ENCODE results near the gene SEPTIN2. TPM values are rescaled to one million over a fixed set of nuclear protein-coding genes. Genes with fewer than 3 reads are reported as not detected.

SEPTIN2 gene
- total RNA-seq, 1 donor from 2014 or later = 552 TPM

DNA sequence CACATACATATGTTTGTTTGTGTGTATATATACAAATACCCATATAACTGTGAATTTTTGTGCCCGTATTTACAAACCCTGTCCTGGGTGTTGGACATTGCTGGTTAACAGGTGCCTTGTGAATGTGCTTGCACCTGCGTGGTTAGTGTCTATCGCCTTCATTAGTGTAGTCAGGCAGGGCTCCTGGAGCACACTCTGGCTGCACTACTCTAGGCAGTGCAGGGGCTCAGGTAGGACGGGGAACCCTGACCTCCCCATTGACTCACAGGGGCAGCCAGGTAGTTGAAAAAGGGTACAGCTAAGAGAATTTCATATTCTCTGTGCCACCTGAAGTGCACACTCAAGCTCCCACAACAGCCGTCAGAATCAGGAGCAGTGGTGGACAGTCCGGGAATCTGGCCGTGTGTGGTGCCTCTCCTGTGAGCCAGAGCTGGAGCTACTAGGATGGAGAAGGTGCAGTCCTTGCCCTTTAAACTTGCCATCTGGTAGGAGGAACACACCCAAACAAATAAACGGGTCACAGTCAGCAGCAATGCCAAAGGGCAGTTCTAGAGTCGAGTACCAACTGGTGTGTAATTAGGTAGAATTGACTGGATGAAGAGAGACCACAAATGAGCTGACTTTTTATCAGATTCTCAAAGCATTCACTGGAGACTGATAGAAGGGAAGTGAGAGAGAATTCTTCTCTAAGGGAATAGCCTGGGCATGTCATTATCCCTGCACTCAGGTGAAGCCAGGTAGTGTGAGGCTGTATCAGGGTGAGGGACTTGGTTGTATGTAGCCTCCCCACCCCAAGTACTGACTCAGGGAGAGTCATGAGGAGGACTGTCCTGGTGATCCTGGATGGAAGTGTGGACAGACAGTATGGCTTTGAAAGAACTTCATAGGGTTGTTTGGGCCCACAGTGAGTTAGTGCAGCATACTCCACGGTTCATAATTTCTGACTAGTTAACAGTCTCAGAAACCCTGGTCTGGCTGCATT lies 84.5 kb downstream of the SEPTIN2 start:
- H3K4me2 ChIP-seq (ENCODE audit: low read length) = no peak overlapping the region
- FAIRE-seq = no peak
- no peaks in the 10 kb centered on the region for H3K9me3 ChIP-seq (ENCODE audit: insufficient read depth, low read depth, low read length)
- no peak overlapping the region for H3K27ac Mint-ChIP-seq (ENCODE audit: unreplicated experiment)
- peaks cover 10% of the 10 kb centered on the region for H3K36me3 Mint-ChIP-seq (ENCODE audit: low read depth, unreplicated experiment)
- no peak overlapping the region for H3K4me3 Mint-ChIP-seq (ENCODE audit: unreplicated experiment)
- DNase-seq (ENCODE audit: low read depth) = no peak
- no peak overlapping the region for H3K27ac ChIP-seq (ENCODE audit: low read depth, low read length)
- no peaks in the 10 kb centered on the region for H3K27me3 Mint-ChIP-seq (ENCODE audit: low read depth, unreplicated experiment)
- peaks cover 20% of the 10 kb centered on the region for H3K79me2 ChIP-seq (ENCODE audit: insufficient read depth, low read length)
- H4K20me1 ChIP-seq (ENCODE audit: insufficient read depth, low read length) = peaks cover 19% of the 10 kb centered on the region
- H3K4me1 Mint-ChIP-seq (ENCODE audit: low read depth, unreplicated experiment) = no peaks in the 10 kb centered on the region
- no peak overlapping the region for H2AFZ ChIP-seq (ENCODE audit: low read depth, low read length)
- no peak overlapping the region for H3K4me3 ChIP-seq (ENCODE audit: insufficient read depth, low read depth, low read length)
- no peaks in the 10 kb centered on the region for H3K27me3 ChIP-seq (ENCODE audit: insufficient read depth, low read length)
- peaks cover 2% of the 10 kb centered on the region for H3K9me3 Mint-ChIP-seq (ENCODE audit: unreplicated experiment)
- no peak overlapping the region for H3K9ac ChIP-seq (ENCODE audit: low read length)
- no peaks in the 10 kb centered on the region for H3K36me3 ChIP-seq (ENCODE audit: insufficient read depth, low read length)
- H3K4me1 ChIP-seq (ENCODE audit: insufficient read depth, low read length) = no peaks in the 10 kb centered on the region
- TF ChIP-seq EZH2 (IDR thresholded peaks at IDR 0.05; ENCODE audit: insufficient read depth, low read length) = no peak
- TF ChIP-seq CTCF (IDR thresholded peaks at IDR 0.05; ENCODE audit: insufficient read depth, low read depth, low read length) = no peak

Other genes with a start within 250 kb of the SEPTIN2 start
- gene MTERF4, start 213.6 kb upstream of the SEPTIN2 start, total RNA-seq = 23.6 and 26.3 TPM in 2 replicates
- 4.2 and 8.0 TPM in 2 replicates for gene PASK, start 166.5 kb upstream of the SEPTIN2 start, total RNA-seq
- gene PPP1R7, start 165.5 kb upstream of the SEPTIN2 start, total RNA-seq = 51.4 and 53.4 TPM in 2 replicates
- 5.8 and 7.1 TPM in 2 replicates for gene ANO7, start 127.2 kb upstream of the SEPTIN2 start, total RNA-seq
- 922 and 975 TPM in 2 replicates for gene HDLBP, start 253 bp upstream of the SEPTIN2 start, total RNA-seq
- 60.8 and 65.0 TPM in 2 replicates for gene FARP2, start 40.4 kb downstream of the SEPTIN2 start, total RNA-seq
- gene STK25, start 192.7 kb downstream of the SEPTIN2 start, total RNA-seq = 185 and 211 TPM in 2 replicates
- 64.2 and 64.9 TPM in 2 replicates for gene BOK, start 242.8 kb downstream of the SEPTIN2 start, total RNA-seq

Data from astrocyte (in vitro differentiated cells and primary cell).